GM21786 (cell line): ENCODE measurements around the gene OPN1SW.
A peak's percentile ranks its signal among the peaks of the same experiment; 100 is the strongest.

ENCODE experiments used
- ATAC-seq: cut with Tn5 transposase; IDR thresholded peaks from one replicate; pipeline ENCODE4 v1.9.1; 2021; ENCODE audit not compliant: unreplicated experiment

Gene OPN1SW

GRCh38 chr7:128793181-128793547, 17.6 kb upstream of the OPN1SW start:
- ATAC-seq = no peak

GRCh38 chr7:128792471-128793180, 17.0 kb upstream of the OPN1SW start:
- no peak for ATAC-seq

- ATAC-seq = no peak
These were observed 16.4 kb upstream of the OPN1SW start for GRCh38 chr7:128791972-128792327.

GRCh38 chr7:128791121-128791971, 15.8 kb upstream of the OPN1SW start, which contains the start of gene CCDC136:
TSS of gene CCDC136 (plus strand) at chr7:128791968. CDS start at chr7:128792412, 444 bp downstream.
- ATAC-seq = peak; percentile 76

GRCh38 chr7:128790315-128791041, 14.9 kb upstream of the OPN1SW start:
- peak; percentile 16 for ATAC-seq

GRCh38 chr7:128788446-128789412, 13.1 kb upstream of the OPN1SW start:
- ATAC-seq = no peak

GRCh38 chr7:128785738-128786137, 10.1 kb upstream of the OPN1SW start:
- no peak for ATAC-seq

GRCh38 chr7:128783143-128783861, 7.7 kb upstream of the OPN1SW start:
- no peak for ATAC-seq

GRCh38 chr7:128781851-128782250, 6.3 kb upstream of the OPN1SW start:
- no peak for ATAC-seq

GRCh38 chr7:128781126-128781525, 5.5 kb upstream of the OPN1SW start:
- ATAC-seq = no peak

GRCh38 chr7:128778946-128779345, 3.4 kb upstream of the OPN1SW start:
- no peak for ATAC-seq

GRCh38 chr7:128777156-128778123, 1.8 kb upstream of the OPN1SW start:
- ATAC-seq = no peak

- no peak for ATAC-seq
These were observed 673 bp downstream of the OPN1SW start for GRCh38 chr7:128774921-128775320.

- no peak for ATAC-seq
These were observed 1.4 kb downstream of the OPN1SW start for GRCh38 chr7:128774029-128774689.

GRCh38 chr7:128773604-128774003, 2.0 kb downstream of the OPN1SW start:
- ATAC-seq = no peak

GRCh38 chr7:128770233-128770632, 5.4 kb downstream of the OPN1SW start:
- ATAC-seq = no peak

GRCh38 chr7:128767475-128768110, 8.0 kb downstream of the OPN1SW start:
- no peak for ATAC-seq

- no peak for ATAC-seq
These were observed 12.1 kb downstream of the OPN1SW start for GRCh38 chr7:128763541-128763940.
